ENCODE data around the gene KCTD5.
"Not testable (repeated sequence)": the region's sequence is repeated elsewhere in the genome, so short reads cannot be mapped to it uniquely, and the experiment has no call there.

KCTD5 gene

DNA sequence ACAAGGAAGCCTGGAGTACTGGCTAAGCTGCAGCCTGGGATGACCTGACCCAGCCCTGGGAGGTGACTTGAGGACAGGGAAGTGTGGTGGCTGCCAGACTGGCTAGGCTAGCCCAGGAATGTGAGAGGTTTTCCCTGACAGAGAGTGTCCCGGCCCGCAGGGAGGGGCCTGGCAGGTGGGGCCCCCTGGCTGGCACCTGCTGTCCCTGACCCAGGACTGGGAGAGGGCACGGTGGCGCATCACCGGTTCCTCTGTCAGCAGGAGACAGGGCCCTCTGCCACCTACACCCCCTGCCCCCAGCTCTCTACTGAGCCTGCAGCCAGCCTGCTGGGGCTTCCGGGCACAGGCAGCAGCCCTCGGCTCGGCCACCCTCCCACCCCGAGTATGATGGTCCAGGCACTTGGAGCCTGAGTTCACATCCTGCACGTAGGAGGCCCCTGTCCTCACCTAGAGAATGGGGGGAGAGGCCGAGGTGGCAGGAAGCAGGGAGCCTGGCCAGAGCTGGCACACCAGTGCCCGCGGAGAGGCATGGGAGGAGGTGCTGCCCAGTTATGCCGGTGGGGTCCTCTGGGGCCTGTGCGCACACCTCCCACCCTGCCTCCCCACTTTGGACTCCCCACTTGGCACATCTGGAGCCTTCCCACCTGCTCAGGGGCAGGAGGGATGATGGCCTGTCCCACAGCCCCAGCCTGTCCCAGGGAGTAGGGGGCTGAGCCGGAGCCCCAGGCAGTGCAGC lies 37.2 kb downstream of the KCTD5 start:
- TF ChIP-seq, protein P1, sequence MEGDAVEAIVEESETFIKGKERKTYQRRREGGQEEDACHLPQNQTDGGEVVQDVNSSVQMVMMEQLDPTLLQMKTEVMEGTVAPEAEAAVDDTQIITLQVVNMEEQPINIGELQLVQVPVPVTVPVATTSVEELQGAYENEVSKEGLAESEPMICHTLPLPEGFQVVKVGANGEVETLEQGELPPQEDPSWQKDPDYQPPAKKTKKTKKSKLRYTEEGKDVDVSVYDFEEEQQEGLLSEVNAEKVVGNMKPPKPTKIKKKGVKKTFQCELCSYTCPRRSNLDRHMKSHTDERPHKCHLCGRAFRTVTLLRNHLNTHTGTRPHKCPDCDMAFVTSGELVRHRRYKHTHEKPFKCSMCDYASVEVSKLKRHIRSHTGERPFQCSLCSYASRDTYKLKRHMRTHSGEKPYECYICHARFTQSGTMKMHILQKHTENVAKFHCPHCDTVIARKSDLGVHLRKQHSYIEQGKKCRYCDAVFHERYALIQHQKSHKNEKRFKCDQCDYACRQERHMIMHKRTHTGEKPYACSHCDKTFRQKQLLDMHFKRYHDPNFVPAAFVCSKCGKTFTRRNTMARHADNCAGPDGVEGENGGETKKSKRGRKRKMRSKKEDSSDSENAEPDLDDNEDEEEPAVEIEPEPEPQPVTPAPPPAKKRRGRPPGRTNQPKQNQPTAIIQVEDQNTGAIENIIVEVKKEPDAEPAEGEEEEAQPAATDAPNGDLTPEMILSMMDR (IDR thresholded peaks at IDR 0.05; ENCODE audit: extremely low read depth, missing control alignments) = no peak
- no peak for DNase-seq (ENCODE audit: low spot score)

DNA sequence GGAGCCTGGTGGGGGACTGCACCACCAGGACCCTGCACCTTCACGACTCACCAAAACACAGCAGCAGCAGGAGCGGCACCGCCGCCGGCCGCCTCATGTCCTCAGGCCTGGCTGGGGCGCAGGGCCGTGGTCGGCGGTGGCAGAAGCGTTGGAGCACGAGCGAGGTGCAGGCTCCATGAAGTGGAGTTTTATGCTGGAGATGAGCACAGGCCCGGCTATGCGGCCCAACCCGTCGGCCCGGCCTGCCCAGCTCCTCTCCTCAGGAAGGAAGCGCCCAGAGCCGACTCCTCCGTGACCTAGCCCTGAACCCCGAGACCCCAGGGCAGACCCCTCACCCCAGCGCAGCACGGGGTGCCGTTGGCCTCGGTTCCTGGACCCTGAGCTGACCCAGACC lies 37.7 kb downstream of the KCTD5 start, which contains the start of gene PRSS27:
Gene PRSS27 (minus strand): TSS at position 161 of the 394 bp plus-strand sequence. CDS start 64 bp downstream, at position 97.
- DNase-seq (ENCODE audit: low spot score) = no peak
- TF ChIP-seq, protein P1 (IDR thresholded peaks at IDR 0.05; ENCODE audit: extremely low read depth, missing control alignments) = no peak

DNA sequence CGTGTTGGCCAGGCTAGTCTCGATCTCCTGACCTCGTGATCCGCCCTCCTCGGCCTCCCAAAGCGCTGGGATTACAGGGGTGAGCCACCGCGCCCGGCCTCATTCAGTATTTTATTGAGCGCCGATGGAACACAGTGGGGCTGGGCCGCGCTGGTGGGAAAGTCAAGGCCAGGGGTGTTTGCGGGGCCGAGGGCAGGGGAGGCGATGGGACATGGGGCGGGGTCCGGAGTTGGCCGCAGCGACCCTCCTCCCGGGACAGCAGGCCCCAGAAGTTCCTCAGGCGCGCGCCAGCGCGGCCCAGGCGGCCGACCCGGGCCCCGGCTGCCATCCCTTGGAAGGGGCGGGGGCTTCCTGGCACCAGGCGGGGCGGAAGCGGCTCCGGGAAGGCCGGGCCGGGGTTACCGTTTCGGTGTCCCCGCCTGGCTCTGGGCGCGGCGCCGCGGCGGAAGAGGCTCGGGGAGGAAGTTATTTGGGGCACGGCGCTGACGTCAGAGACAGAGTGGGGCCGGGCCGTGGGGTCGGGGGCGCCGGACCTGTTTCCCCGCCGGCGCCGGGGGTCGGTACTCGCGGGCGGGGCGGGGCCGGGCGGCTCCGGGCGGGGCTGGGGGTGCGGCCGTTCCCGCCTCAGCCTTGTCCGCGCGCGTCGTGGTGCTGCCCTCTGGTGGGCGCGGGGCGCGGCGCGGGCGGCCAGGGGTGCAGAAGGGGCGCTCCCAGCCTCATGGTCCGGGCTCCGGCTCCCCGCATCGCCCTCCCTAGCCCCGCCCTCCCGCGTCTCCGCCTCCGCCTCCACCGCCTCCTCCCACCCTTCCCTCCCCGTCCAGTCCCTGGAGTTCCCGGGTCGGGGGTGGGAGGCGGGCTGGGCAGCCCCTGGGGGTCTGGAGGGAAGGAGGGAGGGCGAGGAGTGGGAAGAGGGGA lies 38.7 kb downstream of the KCTD5 start:
- DNase-seq (ENCODE audit: low spot score) = peak; percentile 96
- TF ChIP-seq, protein P1 (IDR thresholded peaks at IDR 0.05; ENCODE audit: extremely low read depth, missing control alignments) = peak; percentile 92

DNA sequence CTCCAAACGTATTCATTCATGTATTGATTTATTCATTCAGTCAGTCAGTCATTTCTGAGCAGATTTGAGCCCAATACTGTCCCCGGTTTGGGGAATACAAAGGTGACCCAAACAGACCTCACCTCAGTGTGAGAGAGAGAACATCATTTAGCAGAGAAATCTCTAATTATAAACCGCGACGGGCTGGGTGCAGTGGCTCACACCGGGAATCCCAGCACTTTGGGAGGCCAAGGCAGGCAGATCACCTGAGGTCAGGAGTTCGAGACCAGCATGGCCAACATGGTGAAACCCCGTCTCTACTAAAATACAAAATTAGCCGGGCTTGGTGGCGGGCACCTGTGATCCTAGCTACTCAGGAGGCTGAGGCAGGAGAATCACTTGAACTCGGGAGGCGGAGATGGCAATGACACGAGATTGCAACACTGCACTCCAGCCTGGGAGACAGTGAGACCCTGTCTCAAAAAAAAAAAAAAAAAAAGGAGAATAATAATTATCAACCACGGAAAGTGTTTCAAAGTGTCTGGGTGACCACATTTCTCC lies 39.4 kb downstream of the KCTD5 start:
- not testable (repeated sequence) for DNase-seq (ENCODE audit: low spot score)

DNA sequence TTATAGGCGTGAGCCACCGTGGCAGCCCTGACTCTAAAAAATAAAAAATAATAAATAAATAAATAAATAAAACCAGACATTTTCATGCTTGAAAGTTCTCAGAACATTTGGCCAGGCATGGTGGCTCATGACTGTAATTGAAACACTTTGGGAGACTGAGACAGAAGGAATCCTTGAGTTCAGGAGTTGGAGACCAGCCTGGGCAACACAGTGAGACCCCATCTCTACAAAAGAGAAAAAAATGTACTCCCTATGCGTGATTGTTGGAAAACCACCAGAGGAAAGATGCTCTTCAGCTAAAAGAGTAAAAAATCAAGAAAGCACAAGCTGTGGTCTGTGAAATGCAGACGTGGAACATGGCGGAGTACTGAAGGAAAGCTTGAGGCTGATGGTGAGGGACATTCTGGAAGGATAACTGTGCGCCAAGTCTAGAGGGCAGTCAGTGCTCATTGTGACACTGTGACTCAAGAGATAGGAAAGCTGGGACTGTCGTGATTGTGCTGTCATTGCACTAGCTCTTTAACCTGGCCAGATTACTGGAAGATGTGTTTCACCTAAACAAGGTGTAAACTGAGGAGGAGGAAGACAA lies 41.9 kb downstream of the KCTD5 start:
- no peak for DNase-seq (ENCODE audit: low spot score)
- TF ChIP-seq, protein P1 (IDR thresholded peaks at IDR 0.05; ENCODE audit: extremely low read depth, missing control alignments) = no peak

DNA sequence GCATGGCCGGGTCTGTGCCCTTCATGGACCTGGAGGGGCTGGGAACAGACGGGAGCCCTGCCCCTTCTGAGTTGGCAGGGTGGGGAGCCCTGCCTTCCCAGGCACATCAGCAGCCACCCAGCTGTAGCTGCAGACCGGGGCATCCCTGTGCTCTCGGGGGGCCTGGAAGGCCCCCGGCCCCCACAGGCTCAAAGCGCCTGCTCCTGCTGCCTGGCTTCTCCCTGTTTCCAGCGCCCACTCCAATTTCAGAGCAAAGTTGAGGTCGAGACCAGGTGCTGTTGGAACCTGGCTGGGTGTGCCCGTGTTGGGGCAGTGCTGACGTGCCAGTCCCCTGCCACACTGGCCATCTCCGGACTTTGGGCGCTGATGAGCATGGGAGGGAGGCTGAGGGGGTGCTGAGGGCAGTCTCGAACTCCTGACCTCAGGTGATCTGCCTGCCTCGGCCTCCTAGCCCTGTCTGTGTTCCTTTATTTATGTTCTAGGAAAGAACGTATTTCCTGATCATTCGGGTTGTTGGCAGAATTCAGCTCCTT lies 42.6 kb downstream of the KCTD5 start:
- DNase-seq (ENCODE audit: low spot score) = no peak
- TF ChIP-seq, protein P1 (IDR thresholded peaks at IDR 0.05; ENCODE audit: extremely low read depth, missing control alignments) = no peak

DNA sequence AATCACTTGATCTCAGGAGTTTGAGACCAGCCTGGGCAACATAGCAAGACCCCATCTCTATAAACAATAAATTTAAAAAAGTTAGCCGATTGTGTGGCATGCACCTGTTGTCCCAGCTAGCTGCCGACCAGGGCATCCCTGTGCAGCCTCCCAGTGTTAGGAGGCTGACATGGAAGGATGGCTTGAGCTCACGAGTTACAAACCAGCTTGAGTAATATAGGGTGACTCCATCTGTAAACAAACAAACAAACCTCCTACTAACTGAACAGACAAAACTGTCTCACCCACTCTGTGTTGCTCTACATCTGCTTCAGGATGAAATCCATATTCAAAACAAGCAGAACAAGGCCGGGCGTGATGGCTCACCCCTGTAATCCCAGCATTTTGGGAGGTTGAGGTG lies 44.6 kb downstream of the KCTD5 start:
- TF ChIP-seq, protein P1 (IDR thresholded peaks at IDR 0.05; ENCODE audit: extremely low read depth, missing control alignments) = no peak
- DNase-seq (ENCODE audit: low spot score) = no peak
